HG02852 (cell line): Measurements from ENCODE around the gene EXOG.

Experiments used
- ATAC-seq: cut with Tn5 transposase; IDR thresholded peaks from one replicate; pipeline ENCODE4 v1.9.1; 2021; ENCODE audit warnings: mild to moderate bottlenecking, moderate library complexity; ENCODE audit not compliant: unreplicated experiment

EXOG gene

GRCh38 chr3:38472342-38472741, 23.8 kb upstream of the EXOG start:
- ATAC-seq = no peak

DNA sequence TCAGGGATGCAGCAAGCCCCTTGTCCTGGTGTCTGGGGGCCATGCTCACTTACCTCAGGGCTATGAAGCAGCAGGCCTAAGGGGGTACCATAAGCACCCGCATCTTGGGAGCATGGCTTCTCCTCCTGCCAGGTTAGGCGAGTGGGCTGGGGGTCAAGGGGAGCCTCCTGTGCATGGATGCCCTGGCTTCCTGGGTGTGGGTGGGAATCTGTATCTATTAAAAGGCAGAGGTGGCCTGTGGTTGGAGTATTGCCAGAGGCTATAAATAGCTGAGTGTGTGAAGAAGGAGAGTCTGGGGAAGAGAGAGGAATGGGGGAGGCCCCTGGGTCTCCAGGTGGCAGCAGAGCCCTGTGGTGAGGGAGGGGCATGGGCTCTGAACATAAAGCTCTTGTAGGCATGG, 22.9 kb upstream of the EXOG start:
- no peak for ATAC-seq

DNA sequence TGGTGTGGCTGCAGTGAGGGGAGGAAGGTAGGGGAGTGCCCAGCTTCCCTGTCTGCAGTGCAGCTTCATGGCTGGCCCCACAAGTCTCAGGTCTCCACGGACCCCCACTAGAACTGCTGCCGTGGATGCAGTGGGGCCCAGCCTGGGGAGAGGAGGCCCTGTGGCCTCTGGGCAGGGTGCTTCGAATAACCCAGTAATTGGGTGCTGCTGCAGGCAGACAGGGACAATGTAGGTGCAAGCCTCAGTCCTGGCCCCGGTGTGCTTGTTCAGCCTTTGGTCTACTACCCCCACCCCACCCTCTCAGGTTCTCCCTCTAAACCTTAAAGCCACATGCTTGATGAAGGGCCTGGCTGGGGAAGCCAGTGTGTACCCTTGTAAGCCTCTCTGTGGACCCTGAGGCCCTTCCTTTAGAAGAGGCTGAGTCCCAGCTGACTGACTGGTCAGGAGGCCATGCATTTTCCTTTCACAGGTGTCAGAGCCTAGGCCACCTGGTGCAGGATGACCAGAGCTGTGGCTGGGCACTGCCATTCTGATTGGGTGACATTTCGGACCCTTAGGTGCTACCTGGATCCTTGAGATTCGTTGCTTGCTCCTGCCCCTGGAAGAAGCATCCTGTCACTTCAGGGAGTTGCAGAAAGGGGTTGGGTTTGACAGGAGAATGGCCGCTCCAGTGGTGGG, 21.1 kb upstream of the EXOG start:
- no peak for ATAC-seq

DNA sequence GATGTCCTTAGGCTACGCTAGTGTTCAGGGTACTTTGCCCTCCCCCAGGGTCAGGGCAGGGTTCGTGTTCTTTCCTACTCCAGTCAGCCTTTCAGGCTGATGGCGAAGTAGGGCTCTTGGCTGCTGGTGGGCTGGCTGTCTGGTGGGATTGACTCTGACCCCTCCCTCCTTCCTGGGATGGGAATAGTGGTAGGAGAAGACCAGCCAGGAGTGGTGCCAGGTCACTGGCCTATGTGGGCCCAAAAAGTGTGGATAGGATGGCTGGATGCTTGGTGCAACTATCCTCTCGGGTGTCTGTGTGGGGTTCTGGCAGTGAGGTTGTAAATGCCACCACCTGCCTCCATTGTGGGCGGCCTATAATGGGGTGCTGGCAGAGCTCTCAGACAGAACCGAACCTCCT, 20.4 kb upstream of the EXOG start:
- no peak for ATAC-seq

DNA sequence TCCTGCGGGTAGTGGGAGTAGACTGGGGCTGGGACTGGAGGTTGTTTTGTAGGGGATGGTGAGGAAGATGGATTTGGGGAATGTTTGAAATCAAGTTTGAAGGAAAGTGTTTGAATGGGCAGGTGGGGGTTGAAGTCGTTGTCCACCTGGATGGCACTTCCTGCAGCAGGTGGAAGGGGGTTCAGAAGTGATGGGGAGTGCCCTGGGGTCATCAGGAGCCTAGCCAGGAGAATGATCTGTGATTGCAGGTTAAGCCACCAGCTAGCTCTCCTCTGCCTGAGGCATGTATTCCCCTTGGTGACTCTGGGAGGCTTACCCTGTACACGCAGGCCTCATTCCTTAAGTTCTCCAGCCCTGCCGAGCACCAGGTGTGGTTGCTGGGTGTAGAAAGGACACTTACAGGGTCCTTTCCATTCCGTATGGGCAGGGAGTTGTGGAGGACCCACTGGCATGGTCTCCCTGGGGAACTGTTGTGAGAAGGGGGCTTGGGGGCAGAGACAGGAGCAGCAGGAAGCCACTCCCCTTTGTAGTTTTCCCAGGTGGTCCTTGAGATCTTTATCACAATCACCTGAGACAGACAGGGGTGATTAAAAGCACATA, 19.9 kb upstream of the EXOG start:
- no peak for ATAC-seq

DNA sequence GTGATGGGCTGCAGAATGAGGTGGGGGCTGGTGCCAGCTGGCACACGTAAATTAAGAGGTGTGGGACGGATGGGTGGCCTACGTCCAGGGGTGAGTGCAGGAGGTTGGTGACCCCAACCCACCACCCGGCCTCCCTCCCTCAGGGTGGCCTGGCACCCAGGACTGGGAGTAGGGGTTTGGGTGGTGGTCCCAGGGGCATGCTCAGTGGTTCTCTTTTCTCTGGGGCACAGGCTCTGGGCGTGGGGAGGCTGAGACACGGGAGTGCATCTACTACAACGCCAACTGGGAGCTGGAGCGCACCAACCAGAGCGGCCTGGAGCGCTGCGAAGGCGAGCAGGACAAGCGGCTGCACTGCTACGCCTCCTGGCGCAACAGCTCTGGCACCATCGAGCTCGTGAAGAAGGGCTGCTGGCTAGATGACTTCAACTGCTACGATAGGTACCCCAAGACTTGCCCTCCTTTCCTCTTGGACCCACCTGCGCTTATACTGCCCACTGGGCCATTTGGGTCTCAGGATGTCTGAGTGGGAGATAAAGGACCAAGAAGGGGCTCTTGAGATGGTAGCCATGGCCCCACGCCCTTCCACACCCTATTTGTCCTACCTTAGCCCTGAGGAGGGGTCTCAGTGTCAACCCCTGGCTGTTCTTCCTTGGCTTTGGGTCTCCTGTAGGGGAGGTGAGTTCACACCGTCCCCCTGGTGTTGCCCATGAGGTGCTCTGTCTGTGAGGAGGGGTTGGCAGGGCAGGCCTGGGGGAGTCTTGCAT, 18.9 kb upstream of the EXOG start:
- ATAC-seq = no peak

DNA sequence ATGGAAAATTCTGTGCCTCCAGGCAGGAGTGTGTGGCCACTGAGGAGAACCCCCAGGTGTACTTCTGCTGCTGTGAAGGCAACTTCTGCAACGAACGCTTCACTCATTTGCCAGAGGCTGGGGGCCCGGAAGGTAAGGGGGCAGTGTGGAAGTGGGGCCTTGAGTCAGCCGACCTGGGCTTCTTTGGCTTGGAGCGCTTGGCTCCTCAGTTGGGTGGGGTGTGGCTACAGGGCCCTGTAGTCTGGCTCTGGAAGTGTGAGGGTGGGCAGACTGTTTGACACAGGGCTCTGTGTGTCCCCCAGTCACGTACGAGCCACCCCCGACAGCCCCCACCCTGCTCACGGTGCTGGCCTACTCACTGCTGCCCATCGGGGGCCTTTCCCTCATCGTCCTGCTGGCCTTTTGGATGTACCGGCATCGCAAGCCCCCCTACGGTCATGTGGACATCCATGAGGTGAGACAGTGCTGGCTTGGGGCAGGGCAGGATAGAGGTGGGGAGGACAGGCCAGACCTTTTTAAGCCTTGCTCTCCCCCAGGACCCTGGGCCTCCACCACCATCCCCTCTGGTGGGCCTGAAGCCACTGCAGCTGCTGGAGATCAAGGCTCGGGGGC, 18.2 kb upstream of the EXOG start:
- no peak for ATAC-seq

DNA sequence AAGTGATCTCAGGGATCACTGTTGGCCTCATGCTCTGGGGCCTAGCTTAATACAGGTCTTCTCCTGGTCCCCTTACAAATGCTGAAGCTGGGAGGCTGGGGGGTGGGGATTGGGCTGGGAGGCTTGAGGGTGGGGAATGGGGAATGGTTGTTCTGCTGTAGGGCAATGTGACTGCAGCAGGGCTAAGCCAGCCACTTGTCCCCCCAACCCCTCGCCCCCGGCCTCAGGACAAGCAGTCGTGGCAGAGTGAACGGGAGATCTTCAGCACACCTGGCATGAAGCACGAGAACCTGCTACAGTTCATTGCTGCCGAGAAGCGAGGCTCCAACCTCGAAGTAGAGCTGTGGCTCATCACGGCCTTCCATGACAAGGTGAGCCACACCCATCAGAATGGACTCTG, 17.2 kb upstream of the EXOG start:
- ATAC-seq = no peak

DNA sequence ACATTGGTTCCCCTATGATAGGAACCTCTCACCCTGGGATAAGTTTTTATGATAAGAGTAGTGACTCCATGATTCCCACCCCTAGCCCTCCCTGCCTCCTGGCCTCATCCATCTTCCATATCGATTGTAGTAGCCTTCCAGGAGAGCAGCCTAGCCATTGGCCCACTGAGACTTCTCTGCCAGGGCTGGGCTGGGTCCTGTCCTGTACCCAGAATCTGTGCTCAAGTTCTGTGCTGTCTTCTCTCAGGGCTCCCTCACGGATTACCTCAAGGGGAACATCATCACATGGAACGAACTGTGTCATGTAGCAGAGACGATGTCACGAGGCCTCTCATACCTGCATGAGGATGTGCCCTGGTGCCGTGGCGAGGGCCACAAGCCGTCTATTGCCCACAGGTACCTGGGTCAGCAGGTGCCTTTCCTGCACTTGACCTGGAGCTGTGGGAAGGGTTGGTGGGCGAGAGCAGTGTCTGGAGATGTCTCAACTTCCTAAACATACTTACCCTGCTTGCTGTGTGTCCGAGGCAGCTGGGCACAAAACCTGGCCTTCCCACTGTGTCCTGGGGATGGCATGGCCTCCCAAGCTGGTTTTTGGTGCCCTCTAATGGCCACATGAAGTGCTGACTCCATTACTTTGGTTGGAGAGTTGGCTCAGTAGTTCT, 16.6 kb upstream of the EXOG start:
- ATAC-seq = no peak

DNA sequence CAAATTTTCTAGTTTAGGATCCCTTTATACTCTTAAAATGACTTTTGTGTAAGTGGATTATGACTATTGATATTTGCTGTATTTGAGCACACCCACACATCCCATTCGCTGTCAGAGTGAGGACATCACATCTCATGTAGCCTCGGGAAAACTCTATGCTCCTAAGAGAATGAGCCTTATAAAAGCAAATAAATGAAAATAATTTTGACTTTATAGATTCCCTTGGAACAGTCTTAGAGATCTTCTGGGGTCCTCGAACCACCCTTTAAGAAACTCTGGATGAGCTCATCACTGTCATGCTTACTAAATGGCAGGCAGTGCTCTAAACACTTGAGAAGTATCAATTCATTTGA, 16.1 kb upstream of the EXOG start:
- ATAC-seq = no peak

- no peak for ATAC-seq
Observed at GRCh38 chr3:38480930-38481329, 15.2 kb upstream of the EXOG start.

DNA sequence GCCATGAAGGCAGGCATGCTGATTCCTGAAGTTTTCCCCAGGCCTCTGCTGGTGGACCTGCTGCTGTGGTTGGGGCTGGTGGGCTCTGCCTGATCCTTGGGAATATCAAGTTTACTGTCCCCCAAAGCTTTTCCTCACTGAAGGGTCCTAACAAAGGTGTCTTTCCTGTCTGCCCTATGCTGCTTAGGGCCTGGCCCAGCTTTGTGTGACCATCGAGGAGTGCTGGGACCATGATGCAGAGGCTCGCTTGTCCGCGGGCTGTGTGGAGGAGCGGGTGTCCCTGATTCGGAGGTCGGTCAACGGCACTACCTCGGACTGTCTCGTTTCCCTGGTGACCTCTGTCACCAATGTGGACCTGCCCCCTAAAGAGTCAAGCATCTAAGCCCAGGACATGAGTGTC, 13.2 kb upstream of the EXOG start:
- ATAC-seq = no peak

DNA sequence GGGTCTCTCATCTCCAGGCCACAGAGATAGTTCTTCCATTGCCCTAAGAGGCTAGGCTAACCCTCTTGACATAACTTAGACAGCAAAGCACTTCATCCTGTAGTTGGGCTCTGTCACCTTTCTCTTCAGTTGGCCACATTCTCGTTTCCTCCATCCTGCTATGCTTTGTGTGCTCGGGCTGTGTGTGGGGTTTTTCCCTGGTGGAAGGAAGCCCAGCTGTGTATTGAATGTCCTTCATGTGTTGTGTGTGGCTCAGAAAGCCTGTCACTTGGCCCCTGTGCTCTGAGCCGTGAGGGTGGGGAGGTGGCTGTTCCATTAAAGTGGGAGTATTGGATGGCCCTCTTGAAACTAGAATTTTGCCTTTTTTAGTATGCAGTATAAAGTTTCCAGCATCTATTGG, 8.8 kb upstream of the EXOG start:
- peak; percentile 97 for ATAC-seq

GRCh38 chr3:38488949-38489348, 7.2 kb upstream of the EXOG start:
- no peak for ATAC-seq

GRCh38 chr3:38489766-38490165, 6.4 kb upstream of the EXOG start:
- no peak for ATAC-seq

DNA sequence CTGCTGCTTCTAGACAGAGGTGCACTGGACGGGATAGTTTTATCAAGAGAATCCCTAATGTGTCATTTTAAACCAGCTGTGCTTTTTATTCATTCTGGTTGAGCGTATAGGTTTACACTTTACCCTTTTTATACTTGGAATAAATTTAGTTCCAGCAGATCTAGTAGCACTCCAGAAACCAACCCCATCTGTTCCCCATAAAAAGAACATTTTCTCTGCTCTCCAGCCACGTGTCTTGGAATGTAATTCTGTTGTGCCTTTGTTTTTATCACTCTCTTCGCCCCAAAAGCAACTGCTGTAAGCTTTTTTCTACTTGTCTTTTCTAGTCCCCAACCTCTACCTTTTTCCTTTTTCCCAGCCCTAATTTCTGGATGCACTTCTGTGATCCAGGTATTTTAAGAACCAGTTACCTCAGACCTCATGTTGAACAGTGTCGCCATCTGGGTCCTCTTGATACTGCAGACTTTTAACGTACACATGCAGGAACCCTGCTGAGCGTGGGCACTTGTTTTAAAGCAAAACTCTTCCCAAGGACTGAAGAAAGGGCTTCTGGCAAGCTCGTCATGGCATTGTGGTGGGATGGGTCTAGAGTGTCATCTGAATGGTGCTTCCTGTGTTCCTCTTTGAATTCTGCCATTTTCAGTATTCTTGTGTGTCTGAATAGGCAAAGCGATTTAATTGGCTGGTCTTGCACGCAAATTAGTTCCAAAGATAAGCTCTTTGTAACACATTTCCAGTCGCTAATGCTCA, 5.7 kb upstream of the EXOG start:
- ATAC-seq = no peak

- no peak for ATAC-seq
Observed at GRCh38 chr3:38491215-38491614, 4.9 kb upstream of the EXOG start.

GRCh38 chr3:38493031-38493430, 3.1 kb upstream of the EXOG start:
- ATAC-seq = no peak

DNA sequence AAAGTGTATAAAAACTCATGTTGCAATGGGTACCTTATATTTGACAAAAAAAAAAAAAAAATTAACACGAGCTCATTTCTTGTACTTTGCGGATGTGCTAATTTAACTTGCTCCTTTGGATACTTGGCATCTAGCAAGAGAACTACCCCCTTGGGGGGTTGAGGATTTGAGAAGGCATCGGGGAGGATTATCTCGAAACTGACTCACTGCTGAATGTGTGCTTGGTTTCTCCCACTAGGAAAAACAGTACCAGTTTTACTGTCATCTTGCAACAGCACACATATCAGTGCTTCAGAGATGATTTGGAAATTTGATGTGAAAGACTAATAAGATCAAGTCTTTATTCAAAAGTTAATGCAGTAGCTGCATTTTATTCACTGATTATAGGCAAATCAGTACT, 891 bp downstream of the EXOG start:
- no peak for ATAC-seq

- ATAC-seq = no peak
Observed at GRCh38 chr3:38500688-38501417, 4.7 kb downstream of the EXOG start.
